ENCODE results near the gene GNG12.

- no peak for TF ChIP-seq CTCF (conservative IDR thresholded peaks at IDR 0.05; ENCODE audit: low read length)
- TF ChIP-seq EZH2phosphoT487 (IDR thresholded peaks at IDR 0.05; ENCODE audit: borderline replicate concordance): no peak
Measured at GRCh38 chr1:67716800-67717199, 116.5 kb downstream of the GNG12 start.
